Tongue (tissue), 2 donors: ENCODE results near the gene RINT1. TPM values are rescaled to one million over a fixed set of nuclear protein-coding genes. Genes with fewer than 3 reads are reported as not detected.

ENCODE experiments used
- DNase-seq: peaks from one replicate; pipeline ENCODE4 v3.0.0-alpha.2; 2015
- total RNA-seq: library from RNA; depleted of rRNA; stranded (reverse); fragments of >200 nt; gene quantifications from one replicate; pipeline ENCODE4 v1.2.3, GENCODE V29; 2014

Gene RINT1
- total RNA-seq, 1 donor from 2014 or later = 15.2 TPM

- no peak for DNase-seq
Measured at GRCh38 chr7:105599551-105599950, 67.5 kb downstream of the RINT1 start.

GRCh38 chr7:105600720-105601550 lies 68.9 kb downstream of the RINT1 start:
- no peak for DNase-seq

DNA sequence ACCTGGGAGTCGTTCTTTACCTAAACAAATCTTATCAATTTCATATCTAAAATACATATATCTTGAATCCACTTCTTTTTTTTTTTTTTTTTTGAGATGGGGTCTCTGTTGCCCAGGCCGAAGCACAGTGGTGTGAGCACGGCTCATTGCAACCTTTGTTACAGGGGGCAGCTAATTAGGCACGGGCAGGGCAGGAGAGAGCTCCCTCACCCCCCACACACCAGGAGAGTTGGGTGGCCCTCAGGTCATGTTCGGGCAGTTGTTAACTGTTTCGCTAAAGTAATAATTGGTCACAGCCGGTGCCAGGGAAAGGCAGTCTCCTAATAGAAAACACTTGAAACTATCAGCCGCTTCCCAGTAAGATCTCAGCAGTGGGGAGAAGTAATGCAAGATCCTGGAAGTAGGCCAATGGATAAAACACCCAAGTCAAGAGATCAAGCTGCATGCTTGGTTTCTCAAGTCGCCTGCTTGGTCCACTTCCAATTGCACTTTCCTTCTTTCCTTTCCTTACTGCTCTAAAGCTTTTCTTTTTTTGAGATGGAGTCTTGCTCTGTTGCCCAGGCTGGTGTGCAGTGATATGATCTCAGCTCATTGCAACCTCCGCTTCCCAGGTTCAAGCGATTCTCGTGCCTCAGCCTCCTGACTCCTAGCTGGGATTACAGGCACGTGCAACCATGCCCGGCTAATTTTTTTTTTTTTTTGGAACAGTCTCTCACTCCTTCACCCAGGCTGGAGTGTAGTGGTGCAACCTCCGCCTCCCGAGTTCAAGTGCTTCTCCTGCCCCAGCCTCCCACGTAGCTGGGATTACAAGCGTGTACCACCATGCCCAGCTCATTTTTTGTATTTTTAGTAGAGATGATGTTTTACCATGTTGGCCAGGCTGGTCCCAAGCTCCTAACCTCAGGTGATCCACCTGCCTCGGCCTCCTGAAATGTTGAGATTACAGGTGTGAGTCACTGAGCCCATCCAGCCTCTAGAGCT lies 70.6 kb downstream of the RINT1 start:
- no peak for DNase-seq

GRCh38 chr7:105610165-105610930 lies 78.3 kb downstream of the RINT1 start:
- no peak for DNase-seq

GRCh38 chr7:105611856-105612775 lies 80.1 kb downstream of the RINT1 start:
- no peak for DNase-seq

- DNase-seq = no peak
Measured at GRCh38 chr7:105612806-105613205, 80.8 kb downstream of the RINT1 start.

GRCh38 chr7:105613611-105614330 lies 81.8 kb downstream of the RINT1 start:
- DNase-seq = no peak

DNA sequence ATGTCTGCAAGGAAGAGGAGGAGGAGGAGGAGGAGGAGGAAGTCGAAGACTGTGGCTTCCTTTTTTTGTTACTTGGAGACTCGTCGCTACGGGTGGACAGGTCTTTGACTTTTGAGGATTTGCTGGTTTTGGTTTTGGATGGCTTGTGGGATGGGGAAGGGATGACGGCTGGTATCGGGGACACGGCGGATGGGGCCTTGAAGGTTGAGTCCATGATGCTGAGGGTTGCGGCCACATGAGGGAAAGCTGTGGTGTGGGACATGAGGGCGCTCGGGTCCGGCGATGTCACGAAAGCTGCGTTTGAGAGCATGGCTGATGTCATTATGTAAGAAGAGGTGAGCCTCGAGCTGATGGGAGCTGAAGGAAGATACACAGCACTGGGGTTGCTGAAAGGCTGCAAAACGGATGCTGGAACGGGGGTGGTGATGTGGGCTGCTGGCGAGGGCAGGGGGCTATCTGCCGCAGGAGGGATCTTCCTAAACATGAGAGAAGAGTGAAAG lies 82.4 kb downstream of the RINT1 start:
- no peak for DNase-seq

Other genes with a start within 250 kb of the RINT1 start
- gene SRPK2, start 143.3 kb upstream of the RINT1 start, total RNA-seq = 50.3 TPM
- gene PUS7, start 9.9 kb upstream of the RINT1 start, total RNA-seq = 9.8 TPM
- not detected for gene EFCAB10, start 49.3 kb downstream of the RINT1 start, total RNA-seq